Common myeloid progenitor, CD34-positive (primary cell): ENCODE results near the gene KLHL2.

Experiments used
- CTCF ChIA-PET: fragments of 350-600 bp; sonication (Branson Sonifier 250); formaldehyde crosslinking; loops from one replicate; lab custom pipeline; 2021; ENCODE audit warnings: antibody characterized with exemption; lab: Charles Lee
- POLR2A ChIA-PET: fragments of 350-600 bp; sonication (Branson Sonifier 250); formaldehyde crosslinking; loops from one replicate; lab custom pipeline; 2021; ENCODE audit warnings: antibody characterized with exemption; lab: Charles Lee
- DNase-seq, 3 donors: peaks; one replicate each; pipeline versions ENCODE4 v3.0.0 to v3.0.0-alpha.2; 2013
- H3K27ac ChIP-seq, 2 experiments: 1 replicate in 1 of 2; 2 replicates in 1 of 2; pipeline ENCODE4 v1.7.0; 2013; ENCODE audit warnings: inconsistent platforms in 2 of 2, low read length in 2 of 2, mild to moderate bottlenecking in 2 of 2, low read depth in 1 of 2, moderate library complexity in 1 of 2; ENCODE audit not compliant: severe bottlenecking in 2 of 2, insufficient read depth in 1 of 2, poor library complexity in 1 of 2
- H3K27me3 ChIP-seq, 5 experiments: replicated peaks in 2 of 5; 1 replicate in 3 of 5; 2 replicates in 2 of 5; pipeline versions ENCODE4 v1.6.1 to v1.7.0; 2013; ENCODE audit warnings: low read length in 4 of 5, mild to moderate bottlenecking in 2 of 5, moderate library complexity in 2 of 5, inconsistent platforms in 1 of 5; ENCODE audit not compliant: insufficient read depth in 5 of 5, control insufficient read depth in 4 of 5
- H3K36me3 ChIP-seq, 4 experiments: 1 replicate in 2 of 4; 2 replicates in 2 of 4; pipeline versions ENCODE4 v1.6.1 to v1.7.0; 2013; ENCODE audit warnings: low read length in 3 of 4, control low read depth in 1 of 4, mild to moderate bottlenecking in 1 of 4; ENCODE audit not compliant: control insufficient read depth in 4 of 4, insufficient read depth in 4 of 4
- H3K4me1 ChIP-seq, 4 experiments: 1 replicate in 3 of 4; 2 replicates in 1 of 4; pipeline versions ENCODE4 v1.6.1 to v1.7.1; 2013; ENCODE audit warnings: low read length in 3 of 4, mild to moderate bottlenecking in 3 of 4, control low read depth in 1 of 4, inconsistent platforms in 1 of 4, moderate library complexity in 1 of 4; ENCODE audit not compliant: control insufficient read depth in 4 of 4, insufficient read depth in 4 of 4; ENCODE audit errors: control extremely low read depth in 1 of 4
- H3K4me3 ChIP-seq, 7 experiments: 1 replicate in 4 of 7; 2 replicates in 3 of 7; pipeline versions ENCODE4 v1.5.1 to v1.7.0; 2013; ENCODE audit warnings: mild to moderate bottlenecking in 7 of 7, low read length in 6 of 7, moderate library complexity in 6 of 7, inconsistent platforms in 2 of 7, low read depth in 2 of 7, control low read depth in 1 of 7; ENCODE audit not compliant: insufficient read depth in 4 of 7, control insufficient read depth in 1 of 7; ENCODE audit errors: extremely low read depth in 1 of 7
- H3K9me3 ChIP-seq, 5 experiments: 1 replicate in 4 of 5; 2 replicates in 1 of 5; pipeline versions ENCODE4 v1.6.1 to v1.7.1; 2013; ENCODE audit warnings: low read length in 4 of 5, mild to moderate bottlenecking in 2 of 5, inconsistent platforms in 1 of 5, low read depth in 1 of 5, moderate library complexity in 1 of 5; ENCODE audit not compliant: control insufficient read depth in 4 of 5, insufficient read depth in 2 of 5; ENCODE audit errors: control extremely low read depth in 1 of 5
- WGBS: methylation state at CpG from one replicate; pipeline ENCODE4 v1.1.5; 2013; ENCODE audit not compliant: insufficient coverage; 5-methylcytosine and 5-hydroxymethylcytosine counted together

KLHL2 gene

GRCh38 chr4:165199722-165200121 lies 7.6 kb upstream of the KLHL2 start:
- Histone ChIP-seq H3K4me3 (no peak overlapping the region), H3K9me3 (no peaks in the 10 kb centered on the region), H3K27ac (no peak overlapping the region), H3K27me3 (no peaks in the 10 kb centered on the region), H3K4me1 (peaks cover 0 to 10% (median 4%) of the 10 kb centered on the region in 4 experiments), H3K36me3 (no peaks in the 10 kb centered on the region)
- DNase-seq, result no peak
- ChIA-PET CTCF (no interaction called here), POLR2A (no interaction called here)
- 95% methylated on average over 2 of the region's 2 CpGs for WGBS

GRCh38 chr4:165201806-165202205 lies 5.6 kb upstream of the KLHL2 start:
- POLR2A ChIA-PET, result no interaction called here
- Histone ChIP-seq H3K36me3 (no peaks in the 10 kb centered on the region), H3K27me3 (no peaks in the 10 kb centered on the region), H3K27ac (no peak overlapping the region), H3K4me1 (peaks cover 8 to 20% (median 10%) of the 10 kb centered on the region in 4 experiments), H3K4me3 (no peak overlapping the region), H3K9me3 (no peaks in the 10 kb centered on the region)
- CTCF ChIA-PET, result no interaction called here
- no CpG with 5 or more reads among the region's 1 CpG for WGBS
- DNase-seq, result no peak

- H3K4me1 ChIP-seq, result peaks cover 8 to 30% (median 17%) of the 10 kb centered on the region in 4 experiments
- H3K27ac ChIP-seq, result no peak overlapping the region
- 93% methylated on average over 6 of the region's 8 CpGs for WGBS
- no peaks in the 10 kb centered on the region for H3K9me3 ChIP-seq
- no peak for DNase-seq
- H3K27me3 ChIP-seq, result no peaks in the 10 kb centered on the region
- POLR2A ChIA-PET, result interaction anchor here (0.5 kb wide), 1 partner anchor 253 kb away, joined by 3 read pairs; no protein-coding TSS in a partner anchor
- no peaks in the 10 kb centered on the region for H3K36me3 ChIP-seq
- CTCF ChIA-PET, result interaction anchor here (0.6 to 0.8 kb wide), 2 partner anchors 142 to 307 kb away, joined by 3 read pairs; no protein-coding TSS in a partner anchor
- no peak overlapping the region for H3K4me3 ChIP-seq
These were observed 3.6 kb upstream of the KLHL2 start for GRCh38 chr4:165203541-165204461.

GRCh38 chr4:165204462-165204830 lies 2.9 kb upstream of the KLHL2 start:
- Histone ChIP-seq H3K9me3 (no peaks in the 10 kb centered on the region), H3K4me1 (peaks cover 10 to 36% (median 20%) of the 10 kb centered on the region in 4 experiments), H3K27ac (no peak overlapping the region), H3K36me3 (no peaks in the 10 kb centered on the region), H3K4me3 (no peak overlapping the region), H3K27me3 (no peaks in the 10 kb centered on the region)
- ChIA-PET POLR2A (no interaction called here), CTCF (no interaction called here)
- 33% methylated on average over 1 of the region's 3 CpGs for WGBS
- DNase-seq, result peak in 2 of 3 donors; percentile 54 to 63

- ChIA-PET CTCF (no interaction called here), POLR2A (interaction anchor here (1.2 kb wide), 1 partner anchor 109 kb away, joined by 3 read pairs; no protein-coding TSS in a partner anchor)
- Histone ChIP-seq H3K27ac (no peak overlapping the region), H3K36me3 (no peaks in the 10 kb centered on the region), H3K9me3 (no peaks in the 10 kb centered on the region), H3K27me3 (no peaks in the 10 kb centered on the region), H3K4me1 (peaks cover 10 to 37% (median 20%) of the 10 kb centered on the region in 4 experiments), H3K4me3 (peak overlapping the region; percentile 75 to 96 (median 88))
- peak; percentile 16 to 67 (median 48) for DNase-seq
- WGBS, result 0% methylated on average over 28 of the region's 28 CpGs
These were observed 338 bp upstream of the KLHL2 start for GRCh38 chr4:165207016-165207430.

GRCh38 chr4:165208221-165208652 lies 876 bp downstream of the KLHL2 start:
- Histone ChIP-seq H3K27me3 (no peaks in the 10 kb centered on the region), H3K36me3 (no peaks in the 10 kb centered on the region), H3K9me3 (no peaks in the 10 kb centered on the region), H3K27ac (peak overlapping the region in 1 of 2 experiments; percentile 52), H3K4me1 (peaks cover 10 to 37% (median 20%) of the 10 kb centered on the region in 4 experiments), H3K4me3 (peak overlapping the region; percentile 75 to 96 (median 89))
- CTCF ChIA-PET, result interaction anchor here (1.0 to 1.4 kb wide), 3 partner anchors 77 to 142 kb away, joined by 3 to 7 read pairs (median 3); no protein-coding TSS in a partner anchor
- 3% methylated on average over 8 of the region's 13 CpGs for WGBS
- peak in 1 of 3 donors; percentile 59 for DNase-seq
- POLR2A ChIA-PET, result no interaction called here
